ENCODE results near the gene RALGPS1.

The RALGPS1 gene

DNA sequence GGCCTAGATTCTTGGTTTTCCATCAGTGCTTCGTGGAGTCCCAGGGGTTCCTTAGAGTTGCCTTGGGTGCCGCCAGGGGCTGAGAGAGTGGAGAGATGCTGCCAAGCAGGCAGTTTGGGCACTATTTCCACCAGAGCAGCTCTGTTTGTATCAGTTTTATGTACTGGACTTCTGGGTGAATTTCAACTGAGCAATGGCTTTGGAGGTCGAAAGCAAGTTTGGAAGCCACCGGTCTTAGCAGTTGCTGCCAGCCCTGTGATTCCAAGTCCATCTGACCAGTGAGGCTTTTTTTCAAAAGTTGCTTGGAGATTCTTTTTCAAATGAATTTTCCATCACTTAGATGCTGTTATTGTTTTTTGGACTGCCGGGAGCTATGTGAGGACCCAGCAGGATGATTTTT is 139.4 kb downstream of the RALGPS1 start:
- no peak for DNase-seq

- no peak for DNase-seq
Measured at GRCh38 chr9:127055745-127056402, 141.3 kb downstream of the RALGPS1 start.

GRCh38 chr9:127056446-127056845 is 141.9 kb downstream of the RALGPS1 start:
- DNase-seq: no peak

DNA sequence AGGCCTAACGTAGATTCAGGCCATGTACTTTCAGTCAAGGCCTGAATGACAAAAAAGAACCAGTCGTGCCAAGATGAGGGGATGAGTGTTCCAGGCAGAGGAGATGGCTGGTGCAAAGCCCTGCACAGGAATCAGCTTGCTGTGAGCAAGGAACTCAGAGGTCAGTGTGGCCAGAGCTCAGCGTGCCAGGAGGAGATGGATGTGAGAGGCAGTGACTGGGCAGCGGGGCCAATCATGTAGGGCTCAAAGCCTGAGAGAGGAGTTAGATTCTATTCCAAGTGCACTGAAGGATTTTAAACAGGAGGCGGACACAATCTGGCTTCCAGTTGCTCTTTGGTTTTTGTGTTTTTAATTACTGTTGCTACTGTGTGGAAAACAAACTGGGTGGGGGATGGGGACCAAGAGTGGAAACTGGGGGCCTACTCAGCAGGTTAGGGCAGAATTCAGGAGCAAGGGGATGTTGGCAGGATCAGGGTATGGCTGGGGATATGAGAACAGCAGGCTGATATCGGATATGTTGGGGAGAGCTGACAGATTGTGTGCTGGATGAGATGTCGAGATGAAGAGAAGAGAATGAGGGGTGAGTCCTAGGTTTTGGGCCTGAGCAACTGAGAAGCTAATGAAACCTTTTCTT is 143.5 kb downstream of the RALGPS1 start:
- no peak for DNase-seq

DNA sequence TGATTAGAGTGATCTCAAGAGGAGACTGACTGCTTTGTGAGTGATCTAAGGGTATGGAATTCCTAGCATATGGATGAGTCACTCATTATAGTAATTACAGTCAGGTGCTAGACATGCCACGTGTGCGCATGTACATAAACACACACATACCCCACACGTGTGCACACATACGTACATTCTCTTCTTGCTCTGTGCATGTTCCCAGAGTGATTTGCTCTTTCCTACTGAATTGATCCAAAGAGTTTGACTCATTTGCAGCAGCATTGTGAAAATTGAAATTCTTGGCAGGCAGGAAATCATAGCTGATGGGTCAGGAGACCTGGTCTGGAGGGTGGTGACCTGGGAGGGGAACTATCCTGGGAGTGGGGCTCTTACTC is 144.1 kb downstream of the RALGPS1 start:
- DNase-seq: no peak

DNA sequence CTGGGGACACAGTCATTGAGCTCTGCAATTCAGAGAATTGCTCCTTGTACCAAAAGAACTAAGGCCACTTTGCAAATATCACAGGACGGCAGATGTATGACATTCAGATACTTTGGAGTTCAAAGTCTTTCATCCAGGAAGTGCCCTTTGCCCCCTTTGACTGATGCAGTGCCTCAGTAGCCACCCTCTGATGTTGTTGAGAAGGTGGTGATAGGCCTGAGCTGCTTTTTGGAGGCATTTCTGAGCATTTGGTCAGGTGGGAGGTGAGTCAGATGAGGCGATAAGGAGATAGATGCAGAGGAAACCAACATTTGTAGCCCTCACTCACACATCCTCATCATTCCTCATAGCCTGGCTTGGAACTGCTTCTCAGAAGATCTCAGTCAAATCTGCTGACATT is 144.4 kb downstream of the RALGPS1 start:
- DNase-seq: no peak

DNA sequence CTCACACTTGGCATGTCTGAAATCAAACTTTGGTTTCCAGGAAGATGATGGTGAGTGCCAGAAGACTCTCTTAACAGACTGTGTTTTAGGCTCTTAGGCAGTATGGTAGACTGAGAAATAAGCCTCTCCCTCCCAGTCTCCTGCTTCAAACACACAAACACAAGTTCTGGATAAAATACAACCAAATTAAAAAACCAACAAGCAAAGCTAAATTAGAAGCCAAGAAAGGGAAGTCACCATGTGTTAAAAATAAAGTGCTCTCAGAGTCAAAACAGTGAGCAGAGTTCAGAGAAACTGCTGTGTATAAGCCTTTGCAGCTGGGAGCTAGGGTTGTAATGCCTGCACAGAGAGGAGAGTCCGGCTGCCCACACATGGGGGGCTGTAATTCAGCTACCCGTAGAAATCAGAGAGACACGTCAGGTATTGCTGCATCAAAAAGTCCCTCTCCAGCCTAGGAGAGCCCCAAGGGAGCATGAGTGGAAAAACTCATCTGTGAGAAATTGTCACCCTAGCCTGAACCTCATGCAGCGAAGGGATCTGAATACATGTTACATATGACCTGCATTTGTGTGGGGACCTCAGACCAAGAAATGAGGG is 145.3 kb downstream of the RALGPS1 start:
- no peak for DNase-seq

GRCh38 chr9:127061411-127061810 is 146.8 kb downstream of the RALGPS1 start:
- no peak for DNase-seq

GRCh38 chr9:127064335-127064734 is 149.8 kb downstream of the RALGPS1 start:
- DNase-seq: no peak

GRCh38 chr9:127065592-127065991 is 151.0 kb downstream of the RALGPS1 start:
- DNase-seq: no peak

GRCh38 chr9:127066060-127066850 is 151.7 kb downstream of the RALGPS1 start:
- no peak for DNase-seq

GRCh38 chr9:127066851-127067136 is 152.2 kb downstream of the RALGPS1 start:
- DNase-seq: no peak

DNA sequence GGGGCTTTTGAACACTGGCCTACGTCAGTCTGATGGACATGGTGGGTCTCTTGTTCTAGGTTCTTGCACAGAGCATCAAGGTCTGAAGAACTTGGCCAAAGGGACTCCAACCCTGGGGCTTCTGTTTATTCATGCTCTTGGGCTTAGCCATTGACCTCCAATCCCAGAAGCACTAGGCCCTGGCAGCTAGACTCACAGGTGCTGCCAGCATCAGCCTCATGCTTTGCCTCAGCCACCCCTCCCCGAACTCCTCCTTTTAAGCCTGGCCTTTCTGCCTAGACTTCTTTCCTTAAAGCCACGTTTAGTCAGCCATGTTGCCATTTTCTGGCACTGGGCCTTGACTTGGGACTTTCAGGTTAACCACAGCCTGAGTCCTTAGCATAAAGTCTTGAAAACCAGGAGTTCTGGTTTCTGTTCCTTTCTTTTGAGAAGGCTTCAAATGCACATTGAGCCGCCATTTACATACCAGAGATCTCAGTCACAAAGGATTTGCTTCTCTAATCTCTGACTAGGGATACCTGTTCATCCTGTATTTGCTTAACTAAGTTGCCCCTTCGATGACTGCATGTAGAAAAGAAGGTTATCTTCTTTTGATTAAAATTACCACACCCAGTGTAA is 153.1 kb downstream of the RALGPS1 start:
- no peak for DNase-seq

DNA sequence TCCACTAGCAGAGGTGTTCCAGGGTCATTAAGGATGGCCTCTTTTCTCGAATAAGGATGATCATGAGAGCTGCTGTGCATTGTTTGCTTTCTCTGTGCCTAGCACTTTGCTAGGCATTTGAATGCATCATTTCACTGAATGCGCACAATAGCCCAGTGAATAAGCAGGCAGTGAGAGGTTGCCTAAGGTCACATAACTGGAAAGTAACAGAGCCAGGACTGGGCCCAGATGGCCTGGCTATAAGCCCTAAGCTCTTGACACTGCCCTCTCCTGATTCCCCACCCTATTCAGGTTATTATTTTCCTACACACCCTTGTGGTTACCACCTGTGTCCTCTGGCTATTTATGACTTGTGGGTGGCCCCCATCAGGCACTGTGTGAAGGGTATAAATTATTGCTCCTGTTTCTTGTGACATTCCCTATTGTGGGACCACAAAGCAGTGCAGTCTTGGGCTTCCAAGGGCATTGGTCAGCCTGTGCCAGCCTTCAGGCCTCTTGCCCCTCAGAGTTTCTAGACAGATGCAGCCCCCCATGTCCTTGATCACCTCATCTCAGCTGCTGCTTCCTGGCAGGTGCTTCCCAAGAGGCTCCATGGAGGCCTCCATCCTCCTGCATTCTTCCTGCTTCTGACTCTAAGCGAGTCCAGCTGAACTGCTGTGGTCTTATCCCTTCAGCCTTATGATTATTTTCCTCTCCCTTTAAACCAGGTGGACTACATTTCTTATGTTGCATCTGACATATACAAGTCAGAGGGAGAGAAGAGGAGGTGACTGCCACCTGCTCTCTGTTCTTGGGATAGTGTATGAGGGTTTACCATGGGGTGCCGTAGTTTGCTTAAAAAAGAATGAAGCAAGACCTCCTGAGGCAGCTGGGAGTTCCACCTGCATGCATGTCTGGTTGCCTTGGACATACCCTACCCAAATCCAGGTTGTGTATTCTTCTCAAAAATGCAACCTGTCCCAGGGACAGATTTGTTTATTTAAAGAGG is 160.3 kb downstream of the RALGPS1 start:
- DNase-seq: no peak

- DNase-seq: no peak
Measured at GRCh38 chr9:127075624-127076372, 161.2 kb downstream of the RALGPS1 start.

DNA sequence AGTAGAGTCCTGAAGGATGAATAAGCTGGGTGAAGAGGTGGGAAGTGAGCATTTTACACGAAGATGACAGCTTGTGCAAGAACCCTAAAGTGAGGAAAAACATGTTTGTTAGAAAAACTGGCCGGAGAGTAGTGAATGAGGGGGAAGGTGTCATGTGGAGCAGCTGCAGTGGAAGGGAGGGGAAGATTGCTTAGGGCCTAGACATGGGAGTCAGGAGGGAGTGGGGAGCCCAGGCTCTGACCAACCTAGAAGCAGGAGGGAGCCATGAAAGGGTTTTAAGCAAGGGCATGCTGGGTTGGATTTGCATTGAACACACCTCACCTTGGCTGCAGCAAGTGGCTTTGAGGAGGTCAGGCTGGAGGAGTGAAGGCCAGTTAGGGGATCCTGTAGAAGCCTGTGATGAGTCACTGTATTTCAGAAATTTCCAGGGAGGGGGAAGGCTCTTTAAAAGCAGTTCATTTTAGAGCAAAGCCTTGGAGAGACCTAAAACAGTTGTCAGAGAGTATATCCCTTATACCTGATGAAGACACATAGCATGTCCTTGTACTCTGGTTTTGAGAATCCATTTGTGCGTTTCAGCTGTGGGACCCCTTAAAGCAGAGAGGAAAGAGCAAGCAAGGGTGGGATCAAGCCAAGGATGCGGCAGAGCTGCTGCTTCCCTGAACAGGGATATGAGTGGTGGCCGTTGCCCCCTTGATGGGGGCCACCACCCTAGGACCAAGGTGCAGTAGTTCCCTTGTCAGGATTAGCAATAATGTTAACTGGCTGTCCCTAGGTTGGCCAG is 162.5 kb downstream of the RALGPS1 start:
- no peak for DNase-seq

- DNase-seq: no peak
Measured at GRCh38 chr9:127077644-127077946, 163.0 kb downstream of the RALGPS1 start.

GRCh38 chr9:127078336-127078735 is 163.8 kb downstream of the RALGPS1 start:
- no peak for DNase-seq

DNA sequence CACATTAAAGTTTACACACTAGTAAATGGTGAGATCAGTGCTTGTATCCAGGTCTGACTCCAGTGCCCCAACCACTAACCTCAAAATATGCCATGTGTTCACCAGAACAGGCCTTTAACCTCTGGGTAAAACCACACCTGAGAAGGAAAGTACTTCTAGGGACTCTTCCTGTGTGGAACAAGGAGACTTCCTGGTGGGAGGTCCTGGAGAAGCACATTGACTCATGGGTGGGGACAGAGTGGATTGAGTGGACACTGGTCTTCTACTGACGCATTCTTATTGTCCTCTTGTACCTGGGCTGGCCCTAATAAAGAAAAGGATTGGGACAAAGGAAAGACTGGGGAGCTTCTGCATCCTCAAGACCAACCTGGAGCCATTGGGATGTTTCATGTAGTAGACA is 164.4 kb downstream of the RALGPS1 start:
- no peak for DNase-seq

DNA sequence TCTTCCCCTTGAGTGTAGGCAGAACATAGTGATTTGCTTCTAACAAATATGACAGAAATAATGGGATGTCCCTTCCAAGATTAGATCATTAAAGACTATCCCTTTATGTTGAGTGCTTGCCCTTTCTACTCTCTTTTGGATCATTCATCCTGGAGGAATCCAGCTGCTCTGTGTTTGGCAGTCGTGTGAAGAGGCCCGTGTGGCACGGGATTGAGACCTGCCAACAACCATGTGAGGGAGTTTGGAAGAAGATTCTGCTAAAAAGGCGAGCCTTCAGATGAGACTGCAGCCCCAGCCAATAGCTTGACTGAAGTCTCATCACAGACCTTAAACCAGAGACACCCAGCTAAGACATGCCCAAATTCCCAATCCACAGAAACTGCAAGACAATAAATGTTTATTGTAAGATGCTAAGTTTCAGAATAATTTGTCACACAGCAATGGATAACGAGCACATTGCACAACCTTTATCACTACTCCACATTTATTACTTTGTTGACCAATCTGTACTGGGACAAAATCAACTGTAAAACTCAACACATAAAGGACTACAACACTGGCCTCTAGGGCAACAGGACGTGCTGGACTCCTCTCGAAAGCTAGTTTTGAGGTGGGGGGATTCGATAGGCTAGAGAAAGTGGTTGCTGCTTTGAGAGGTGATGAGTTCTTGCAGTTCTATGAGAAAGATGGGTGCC is 165.0 kb downstream of the RALGPS1 start:
- DNase-seq: no peak
